OCI-LY7 (cell line): ENCODE measurements around the gene CCDC174.

Experiments used
- CTCF ChIP-seq: fragments of 200-600 bp; sonication (generic); conservative IDR thresholded peaks from 2 replicates; pipeline ENCODE4 v1.5.1; 2014; ENCODE audit warnings: mild to moderate bottlenecking, antibody characterized with exemption, low read length, moderate library complexity, mixed read lengths
- EZH2phosphoT487 ChIP-seq: fragments of 200-600 bp; sonication (generic); IDR thresholded peaks from 2 replicates; pipeline ENCODE4 v1.6.1; 2018; ENCODE audit warnings: low read depth, borderline replicate concordance, mild to moderate bottlenecking, mixed run types, antibody characterized with exemption, low read length, moderate library complexity, mixed read lengths

- TF ChIP-seq CTCF (no peak), EZH2phosphoT487 (no peak)
Observed at GRCh38 chr3:14700891-14701290, 49.3 kb downstream of the CCDC174 start.
